ENCODE results near the gene ATXN10.

- TF ChIP-seq, protein P1, sequence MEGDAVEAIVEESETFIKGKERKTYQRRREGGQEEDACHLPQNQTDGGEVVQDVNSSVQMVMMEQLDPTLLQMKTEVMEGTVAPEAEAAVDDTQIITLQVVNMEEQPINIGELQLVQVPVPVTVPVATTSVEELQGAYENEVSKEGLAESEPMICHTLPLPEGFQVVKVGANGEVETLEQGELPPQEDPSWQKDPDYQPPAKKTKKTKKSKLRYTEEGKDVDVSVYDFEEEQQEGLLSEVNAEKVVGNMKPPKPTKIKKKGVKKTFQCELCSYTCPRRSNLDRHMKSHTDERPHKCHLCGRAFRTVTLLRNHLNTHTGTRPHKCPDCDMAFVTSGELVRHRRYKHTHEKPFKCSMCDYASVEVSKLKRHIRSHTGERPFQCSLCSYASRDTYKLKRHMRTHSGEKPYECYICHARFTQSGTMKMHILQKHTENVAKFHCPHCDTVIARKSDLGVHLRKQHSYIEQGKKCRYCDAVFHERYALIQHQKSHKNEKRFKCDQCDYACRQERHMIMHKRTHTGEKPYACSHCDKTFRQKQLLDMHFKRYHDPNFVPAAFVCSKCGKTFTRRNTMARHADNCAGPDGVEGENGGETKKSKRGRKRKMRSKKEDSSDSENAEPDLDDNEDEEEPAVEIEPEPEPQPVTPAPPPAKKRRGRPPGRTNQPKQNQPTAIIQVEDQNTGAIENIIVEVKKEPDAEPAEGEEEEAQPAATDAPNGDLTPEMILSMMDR (IDR thresholded peaks at IDR 0.05; ENCODE audit: insufficient read depth, low read length, poor library complexity, severe bottlenecking), result no peak
- TF ChIP-seq EZH2phosphoT487 (conservative IDR thresholded peaks at IDR 0.05; ENCODE audit: low read length), result no peak
These were observed 83.2 kb downstream of the ATXN10 start for GRCh38 chr22:45754822-45755221.
